GM12872 (cell line): ENCODE data around the gene LY86.

ENCODE experiments used
- CTCF ChIP-seq: IDR thresholded peaks from 3 replicates; pipeline ENCODE4 v1.5.1; 2011; ENCODE audit warnings: low read depth, mild to moderate bottlenecking, low read length, moderate library complexity; ENCODE audit not compliant: insufficient read depth

Gene LY86

GRCh38 chr6:6643398-6643797 is 54.9 kb downstream of the LY86 start:
- TF ChIP-seq CTCF: no peak

- TF ChIP-seq CTCF: no peak
Observed at GRCh38 chr6:6645261-6645917, 56.9 kb downstream of the LY86 start.

GRCh38 chr6:6646384-6646783 is 57.9 kb downstream of the LY86 start:
- no peak for TF ChIP-seq CTCF

- no peak for TF ChIP-seq CTCF
Observed at GRCh38 chr6:6646859-6647258, 58.3 kb downstream of the LY86 start.

GRCh38 chr6:6648692-6649343 is 60.3 kb downstream of the LY86 start:
- no peak for TF ChIP-seq CTCF

GRCh38 chr6:6649824-6650349 is 61.4 kb downstream of the LY86 start:
- TF ChIP-seq CTCF: no peak

- TF ChIP-seq CTCF: no peak
Observed at GRCh38 chr6:6650839-6651238, 62.3 kb downstream of the LY86 start.
